K562 (cell line): ENCODE data around the gene BCL3. TPM values are rescaled to one million over a fixed set of nuclear protein-coding genes. Genes with fewer than 3 reads are reported as not detected.

ENCODE experiments used
- ETV5 ChIP-seq: sonication (generic); formaldehyde crosslinking; IDR thresholded peaks from 2 replicates; pipeline ENCODE4 v1.4.0; 2020; ENCODE audit warnings: low read depth, mild to moderate bottlenecking, missing genetic modification reagents
- GABPA ChIP-seq: fragments of 200-800 bp; sonication (Bioruptor generic); conservative IDR thresholded peaks from 2 replicates; pipeline ENCODE4 v1.6.1; 2016; ENCODE audit warnings: low read depth, missing genetic modification characterization, missing compliant biosample characterization
- GTF2F1 ChIP-seq: IDR thresholded peaks from 2 replicates; pipeline ENCODE4 v1.6.1; 2011; ENCODE audit warnings: low read depth, low read length, improper control_type of control experiment
- JUND ChIP-seq, 2 experiments: IDR thresholded peaks; 2 replicates in 1 of 2; 3 replicates in 1 of 2; pipeline ENCODE4 v1.6.1; 2011; ENCODE audit warnings: borderline replicate concordance in 2 of 2, low read depth in 2 of 2, low read length in 2 of 2, improper control_type of control experiment in 1 of 2, missing biosample characterization in 1 of 2, missing genetic modification characterization in 1 of 2, missing genetic modification reagents in 1 of 2
- MEF2D ChIP-seq: conservative IDR thresholded peaks from 2 replicates; pipeline ENCODE4 v1.6.1; 2016; ENCODE audit warnings: low read depth, missing genetic modification characterization, missing compliant biosample characterization
- NFIC ChIP-seq: fragments of 450-650 bp; IDR thresholded peaks from 2 replicates; pipeline ENCODE4 v1.6.1; 2017; ENCODE audit warnings: mild to moderate bottlenecking, inconsistent platforms
- NR2C2 ChIP-seq, 2 experiments: fragments of 200-800 bp in 1 of 2; sonication (Bioruptor generic) in 1 of 2; sonication (generic) in 1 of 2; formaldehyde crosslinking in 1 of 2; IDR thresholded peaks; 2 replicates each; pipeline versions ENCODE4 v1.6.1 to v1.8.0; 2016 to 2022; ENCODE audit warnings: mild to moderate bottlenecking in 1 of 2, missing compliant biosample characterization in 1 of 2, missing genetic modification characterization in 1 of 2, missing genetic modification reagents in 1 of 2
- PML ChIP-seq: IDR thresholded peaks from 2 replicates; pipeline ENCODE4 v1.6.1; 2012; ENCODE audit warnings: low read length, inconsistent platforms
- POLR2G ChIP-seq: fragments of 200-400 bp; formaldehyde crosslinking; IDR thresholded peaks from 2 replicates; pipeline ENCODE4 v1.6.1; 2017; ENCODE audit warnings: low read depth, mild to moderate bottlenecking, antibody characterized with exemption, low read length, moderate library complexity
- SMARCC2 ChIP-seq: fragments of 450-650 bp; IDR thresholded peaks from 2 replicates; pipeline ENCODE4 v1.6.1; 2017; ENCODE audit warnings: antibody characterized with exemption, moderate library complexity, mild to moderate bottlenecking, low read depth
- UBTF ChIP-seq, 2 experiments: IDR thresholded peaks; 2 replicates each; pipeline ENCODE4 v1.6.1; 2012; ENCODE audit warnings: improper control_type of control experiment in 2 of 2, low read depth in 2 of 2, low read length in 2 of 2, borderline replicate concordance in 1 of 2
- ZBTB11 ChIP-seq, 3 experiments: fragments of 200-800 bp in 1 of 3; fragments of 250-450 bp in 1 of 3; fragments of 450-650 bp in 1 of 3; sonication (Bioruptor Pico) in 1 of 3; sonication (Bioruptor generic) in 1 of 3; formaldehyde crosslinking in 1 of 3; IDR thresholded peaks; 2 replicates each; pipeline versions ENCODE4 v1.6.1 to v1.8.0; 2016 to 2022; ENCODE audit warnings: mild to moderate bottlenecking in 2 of 3, missing genetic modification characterization in 2 of 3, missing compliant biosample characterization in 1 of 3, moderate library complexity in 1 of 3
- ZBTB17 ChIP-seq: fragments of 450-650 bp; formaldehyde crosslinking; IDR thresholded peaks from 2 replicates; pipeline ENCODE4 v1.4.0; 2020; ENCODE audit warnings: mild to moderate bottlenecking
- ZFX ChIP-seq: sonication (generic); formaldehyde crosslinking; IDR thresholded peaks from 2 replicates; pipeline ENCODE4 v1.8.0; 2022; ENCODE audit warnings: mild to moderate bottlenecking, missing genetic modification reagents, moderate library complexity
- ZNF175 ChIP-seq: fragments of 200-800 bp; sonication (Bioruptor generic); IDR thresholded peaks from 2 replicates; pipeline ENCODE4 v1.6.1; 2016; ENCODE audit warnings: low read depth, mild to moderate bottlenecking, missing genetic modification characterization, missing compliant biosample characterization
- polyA plus RNA-seq, 8 experiments: library from polyadenylated mRNA; depleted of rRNA in 4 of 8; stranded (reverse) in 5 of 8; unstranded in 3 of 8; fragments of >200 nt; fragmentation: Nextera tagmentation in 2 of 8; fragmentation: Illumina TruSeq in 1 of 8; extraction: Ambion mirVana in 2 of 8; extraction: Trizol in 1 of 8; gene quantifications; 2 replicates each; pipeline versions ENCODE4 v1.2.1 to v1.2.3, GENCODE V29; 2011 to 2014; ENCODE audit warnings: inconsistent platforms in 1 of 8, missing spikeins in 1 of 8
- total RNA-seq, 7 experiments: library from RNA; depleted of rRNA in 6 of 7; stranded (reverse); fragments of >200 nt in 6 of 7; fragmentation: Illumina TruSeq in 2 of 7; extraction: Trizol in 2 of 7; gene quantifications; 2 replicates each; pipeline versions ENCODE4 v1.2.1 to v1.2.3, GENCODE V29; 2011 to 2021; ENCODE audit warnings: low replicate concordance in 1 of 7

The BCL3 gene
- total and polyA plus RNA-seq, 9 of the 15 experiments (the other 6 are each of a cell fraction or from before 2014, with no cell fraction given), result 0.03 to 2.4 (median 0.50) TPM; not detected in 1

- 0 out of 2 replicates have a peak, but pooled peaks have one; percentile 16 for TF ChIP-seq SMARCC2
- peak; percentile 85 for TF ChIP-seq ZFX
- 0 out of 2 replicates have a peak, but pooled peaks have one; percentile 66 for TF ChIP-seq ZNF175
- TF ChIP-seq NR2C2 (CRISPR knock-in tag; IDR thresholded peaks at IDR 0.05), result no peak
- no peak; the same call in 1 of the 2 replicates for TF ChIP-seq NR2C2 (tag; IDR thresholded peaks at IDR 0.05)
- TF ChIP-seq GABPA (tag), result peak; percentile 70
- TF ChIP-seq PML, result no peak
- TF ChIP-seq ZBTB11 (CRISPR knock-in tag; IDR thresholded peaks at IDR 0.05), result peak in 1 of 3 experiments; percentile 55; a peak in 1 of 6 replicates
- TF ChIP-seq JUND (IDR thresholded peaks at IDR 0.05; ENCODE audit: borderline replicate concordance, low read depth, low read length), result 0 out of 2 replicates have a peak, but pooled peaks have one; percentile 2
- TF ChIP-seq JUND (tag; IDR thresholded peaks at IDR 0.05; ENCODE audit: borderline replicate concordance, low read depth, low read length), result no peak
- 0 out of 2 replicates have a peak, but pooled peaks have one; percentile 21 for TF ChIP-seq ETV5 (CRISPR knock-in tag)
- peak; percentile 49; the same call in 1 of the 2 replicates for TF ChIP-seq MEF2D (tag)
- TF ChIP-seq ZBTB17 (CRISPR knock-in tag), result peak; percentile 57; the same call in 1 of the 2 replicates
- TF ChIP-seq GTF2F1, result no peak
- peak; percentile 69 for TF ChIP-seq POLR2G
- TF ChIP-seq UBTF (IDR thresholded peaks at IDR 0.05; ENCODE audit: borderline replicate concordance in 1 of 2, low read depth in 2 of 2, low read length in 2 of 2), result peak; percentile 28 to 29; a peak in 1 of 4 replicates
- peak; percentile 33 for TF ChIP-seq NFIC
These were observed 5.6 kb downstream of the BCL3 start (continued) for GRCh38 chr19:44753932-44754749.
